ENCODE measurements around the gene RAB31. TPM values are rescaled to one million over a fixed set of nuclear protein-coding genes. Genes with fewer than 3 reads are reported as not detected.
A peak's percentile ranks its signal among the peaks of the same experiment; 100 is the strongest.

RAB31 gene
- total RNA-seq, 3 donors from 2014 or later: 12.8 to 58.5 (median 27.4) TPM

DNA sequence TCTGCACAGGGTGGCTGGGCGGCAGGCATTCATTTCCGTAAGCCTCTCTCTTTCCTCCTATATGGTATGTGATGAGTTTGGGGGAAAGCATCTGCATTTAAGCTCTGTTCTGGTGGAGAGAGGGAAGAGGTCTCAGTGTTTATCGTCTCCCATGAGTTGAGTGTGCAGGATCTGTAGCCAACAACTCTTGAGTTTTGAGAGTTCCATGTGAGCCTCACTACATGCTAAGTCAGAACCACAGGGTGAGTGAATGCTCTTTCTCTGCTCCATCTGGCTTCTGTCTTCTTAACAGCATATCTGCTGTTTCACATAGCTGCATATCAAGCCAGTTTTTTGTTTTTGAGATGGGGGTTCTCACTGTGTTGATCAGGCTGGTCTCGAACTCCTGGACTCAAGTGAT is 22.7 kb downstream of the RAB31 start:
- DNase-seq (no peak), ATAC-seq (no peak)
- H3K36me3 ChIP-seq (ENCODE audit: low read depth): no peaks in the 10 kb centered on the region
- TF ChIP-seq, protein P1, sequence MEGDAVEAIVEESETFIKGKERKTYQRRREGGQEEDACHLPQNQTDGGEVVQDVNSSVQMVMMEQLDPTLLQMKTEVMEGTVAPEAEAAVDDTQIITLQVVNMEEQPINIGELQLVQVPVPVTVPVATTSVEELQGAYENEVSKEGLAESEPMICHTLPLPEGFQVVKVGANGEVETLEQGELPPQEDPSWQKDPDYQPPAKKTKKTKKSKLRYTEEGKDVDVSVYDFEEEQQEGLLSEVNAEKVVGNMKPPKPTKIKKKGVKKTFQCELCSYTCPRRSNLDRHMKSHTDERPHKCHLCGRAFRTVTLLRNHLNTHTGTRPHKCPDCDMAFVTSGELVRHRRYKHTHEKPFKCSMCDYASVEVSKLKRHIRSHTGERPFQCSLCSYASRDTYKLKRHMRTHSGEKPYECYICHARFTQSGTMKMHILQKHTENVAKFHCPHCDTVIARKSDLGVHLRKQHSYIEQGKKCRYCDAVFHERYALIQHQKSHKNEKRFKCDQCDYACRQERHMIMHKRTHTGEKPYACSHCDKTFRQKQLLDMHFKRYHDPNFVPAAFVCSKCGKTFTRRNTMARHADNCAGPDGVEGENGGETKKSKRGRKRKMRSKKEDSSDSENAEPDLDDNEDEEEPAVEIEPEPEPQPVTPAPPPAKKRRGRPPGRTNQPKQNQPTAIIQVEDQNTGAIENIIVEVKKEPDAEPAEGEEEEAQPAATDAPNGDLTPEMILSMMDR (IDR thresholded peaks at IDR 0.05): no peak
- H3K9me3 ChIP-seq: no peaks in the 10 kb centered on the region
- no peak overlapping the region for H3K4me3 ChIP-seq
- H3K4me1 ChIP-seq (ENCODE audit: low read depth): no peaks in the 10 kb centered on the region
- intact Hi-C loops (cut with DNase I, micrococcal nuclease): no loop called here

DNA sequence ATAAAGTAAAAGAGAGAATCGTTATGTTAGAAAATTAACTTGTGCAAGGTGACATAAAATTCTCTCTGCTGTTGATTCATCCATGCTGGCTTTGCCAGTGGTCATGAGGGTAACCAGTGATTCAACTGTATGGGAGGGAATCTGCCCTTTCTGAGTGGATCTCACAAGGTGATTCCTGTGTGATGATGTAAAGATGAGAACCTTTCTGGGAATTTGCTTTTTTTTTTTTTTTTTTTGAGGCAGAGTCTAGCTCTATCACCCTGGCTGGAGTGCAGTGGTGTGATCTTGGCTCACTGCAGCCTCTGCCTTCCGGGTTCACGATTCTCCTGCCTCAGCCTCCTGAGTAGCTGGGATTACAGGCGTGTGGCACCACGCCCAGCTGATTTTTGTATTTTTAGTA is 23.3 kb downstream of the RAB31 start:
- intact Hi-C loops (cut with DNase I, micrococcal nuclease): no loop called here
- no peaks in the 10 kb centered on the region for H3K4me1 ChIP-seq (ENCODE audit: low read depth)
- DNase-seq: no peak
- no peak overlapping the region for H3K4me3 ChIP-seq
- TF ChIP-seq, protein P1 (IDR thresholded peaks at IDR 0.05): no peak
- H3K9me3 ChIP-seq: no peaks in the 10 kb centered on the region
- no peak for ATAC-seq
- no peaks in the 10 kb centered on the region for H3K36me3 ChIP-seq (ENCODE audit: low read depth)

DNA sequence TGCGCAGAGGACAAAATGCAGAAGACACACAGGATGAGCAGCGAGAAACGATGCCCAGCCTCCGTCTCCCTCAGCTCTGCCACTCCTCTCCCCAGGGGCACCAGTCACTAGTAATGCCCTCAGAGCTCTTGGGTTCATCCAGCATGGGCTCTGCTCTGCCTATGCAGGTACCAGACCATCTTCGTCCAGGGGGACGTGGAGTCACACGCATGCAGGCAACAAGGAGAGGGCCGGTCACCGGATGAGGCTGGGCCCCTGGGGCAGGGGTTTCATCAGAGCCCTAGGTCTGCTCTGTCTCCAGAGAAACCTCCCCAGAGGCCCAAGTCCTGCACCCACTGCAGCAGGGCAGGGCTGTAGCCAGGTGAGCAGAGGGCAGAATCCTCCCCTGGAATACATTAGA is 23.9 kb downstream of the RAB31 start:
- DNase-seq: no peak

DNA sequence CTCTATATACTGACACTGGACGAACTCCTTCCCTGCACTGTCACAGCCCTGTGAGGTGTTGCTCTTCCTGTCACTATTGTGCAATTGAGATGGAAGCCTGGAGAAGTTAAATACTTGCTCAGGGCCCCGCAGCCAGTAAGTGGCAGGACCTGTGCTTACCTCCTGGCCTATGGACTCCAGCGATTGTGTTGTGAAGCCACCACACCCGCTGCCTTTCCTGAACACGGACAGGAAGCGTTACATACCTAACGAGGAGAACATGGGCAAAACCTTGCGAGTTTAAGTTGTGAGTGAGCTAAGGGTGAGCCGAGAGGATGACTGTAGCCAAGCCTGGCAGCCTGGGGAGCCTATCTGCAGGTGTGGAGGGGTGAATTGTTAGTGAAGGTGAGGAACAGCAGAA is 26.1 kb downstream of the RAB31 start:
- Histone ChIP-seq H3K36me3 (ENCODE audit: low read depth) (no peaks in the 10 kb centered on the region), H3K9me3 (no peaks in the 10 kb centered on the region), H3K4me1 (ENCODE audit: low read depth) (no peaks in the 10 kb centered on the region), H3K4me3 (no peak overlapping the region)
- intact Hi-C loops (cut with DNase I, micrococcal nuclease): no loop called here
- DNase-seq (peak in 2 of 3 donors; percentile 47 to 53), ATAC-seq (peak; percentile 80)
- TF ChIP-seq, protein P1 (IDR thresholded peaks at IDR 0.05): no peak

More for the DNA sequence above, 23.9 kb downstream of the RAB31 start:
- Histone ChIP-seq H3K4me1 (ENCODE audit: low read depth) (no peaks in the 10 kb centered on the region), H3K9me3 (no peaks in the 10 kb centered on the region), H3K36me3 (ENCODE audit: low read depth) (no peaks in the 10 kb centered on the region), H3K4me3 (no peak overlapping the region)
- ATAC-seq: no peak
- intact Hi-C loops (cut with DNase I, micrococcal nuclease): no loop called here
- TF ChIP-seq, protein P1 (IDR thresholded peaks at IDR 0.05): no peak

DNA sequence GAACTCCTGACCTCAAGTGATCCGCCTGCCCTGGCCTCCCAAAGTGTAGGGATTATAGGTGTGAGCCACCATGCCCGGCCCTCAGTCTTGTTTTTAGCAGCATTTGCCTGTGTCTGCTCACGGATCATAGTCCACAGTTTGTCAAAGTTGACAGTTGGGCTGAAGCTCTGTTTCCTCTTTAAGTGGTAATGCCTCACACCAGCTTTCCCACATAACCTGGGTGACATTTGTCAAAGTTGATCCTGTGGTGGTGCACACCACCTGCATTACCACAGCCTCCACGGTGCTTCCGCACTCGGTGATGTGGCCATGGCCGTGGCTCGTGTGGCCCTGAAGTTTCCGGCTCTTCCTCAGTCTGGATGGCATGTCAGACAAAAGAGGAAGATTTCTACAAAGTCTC is 27.1 kb downstream of the RAB31 start:
- Histone ChIP-seq H3K9me3 (no peaks in the 10 kb centered on the region), H3K36me3 (ENCODE audit: low read depth) (no peaks in the 10 kb centered on the region), H3K4me3 (no peak overlapping the region), H3K4me1 (ENCODE audit: low read depth) (no peaks in the 10 kb centered on the region)
- DNase-seq (no peak), ATAC-seq (peak; percentile 6)
- intact Hi-C loops (cut with DNase I, micrococcal nuclease): no loop called here
- TF ChIP-seq, protein P1 (IDR thresholded peaks at IDR 0.05): no peak

DNA sequence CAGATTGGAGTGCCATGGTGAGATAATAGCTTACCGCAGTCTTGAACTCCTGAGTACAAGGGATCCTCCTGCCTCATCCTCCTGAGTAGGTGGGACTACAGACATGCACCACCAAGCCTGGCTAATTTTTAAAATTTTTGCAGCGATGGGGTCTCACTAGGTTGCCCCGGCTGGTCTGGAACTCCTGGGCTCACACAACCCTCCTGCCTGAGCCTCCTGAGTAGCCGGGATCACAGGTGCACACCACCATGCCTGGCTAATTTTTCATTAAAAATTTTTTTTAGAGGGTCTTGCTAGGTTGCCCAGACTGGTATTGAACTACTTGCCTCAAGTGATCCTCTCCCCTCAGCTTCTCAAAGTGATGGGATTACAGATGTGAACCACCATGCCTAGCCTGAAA is 27.8 kb downstream of the RAB31 start:
- H3K9me3 ChIP-seq: no peaks in the 10 kb centered on the region
- TF ChIP-seq, protein P1 (IDR thresholded peaks at IDR 0.05): no peak
- intact Hi-C loops (cut with DNase I, micrococcal nuclease): no loop called here
- no peak overlapping the region for H3K4me3 ChIP-seq
- H3K4me1 ChIP-seq (ENCODE audit: low read depth): no peaks in the 10 kb centered on the region
- no peaks in the 10 kb centered on the region for H3K36me3 ChIP-seq (ENCODE audit: low read depth)
- ATAC-seq (no peak), DNase-seq (no peak)

Data from mucosa of descending colon (tissue), 3 donors.